GM12891 (cell line): ENCODE data around the gene DENND2C.

Source experiments
- POLR2A ChIP-seq: IDR thresholded peaks from 2 replicates; pipeline ENCODE4 v1.6.1; 2011; ENCODE audit warnings: low read depth, low read length, control low read depth
- POLR2AphosphoS5 ChIP-seq: IDR thresholded peaks from 2 replicates; pipeline ENCODE4 v1.6.1; 2011; ENCODE audit warnings: low read depth, low read length, control low read depth
- TAF1 ChIP-seq: IDR thresholded peaks from 2 replicates; pipeline ENCODE4 v1.6.1; 2011; ENCODE audit warnings: low read depth, low read length, control low read depth

DNA sequence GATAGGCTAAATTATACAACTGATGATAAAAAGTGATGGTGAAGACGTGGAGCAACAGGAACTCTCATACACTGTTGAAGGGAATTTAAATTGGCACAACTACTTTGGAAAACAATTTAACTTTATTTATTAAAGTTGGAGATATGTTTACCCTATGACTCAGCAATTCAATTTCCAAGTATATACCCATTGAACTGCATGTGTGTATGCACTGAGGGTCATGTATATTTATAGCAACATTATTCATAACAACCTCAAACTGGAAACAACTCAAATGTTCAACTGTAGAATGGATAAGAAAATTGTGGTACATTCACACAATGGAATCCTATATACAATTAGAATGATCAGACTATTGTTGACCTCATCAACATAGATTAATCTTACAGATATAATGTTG lies 71.9 kb downstream of the DENND2C start:
- TF ChIP-seq POLR2A = no peak
- no peak for TF ChIP-seq TAF1
- TF ChIP-seq POLR2AphosphoS5 = no peak
